Hepatocyte (in vitro differentiated cells): ENCODE data around the gene SP1. TPM values are rescaled to one million over a fixed set of nuclear protein-coding genes. Genes with fewer than 3 reads are reported as not detected.
"Not testable (repeated sequence)": the region's sequence is repeated elsewhere in the genome, so short reads cannot be mapped to it uniquely, and the experiment has no call there.

Experiments used
- DNase-seq: peaks from one replicate; pipeline ENCODE4 v3.0.0-alpha.2; 2016; ENCODE audit warnings: low spot score
- H2AFZ ChIP-seq: fragments of 200-600 bp; sonication (generic); 2 replicates; pipeline ENCODE4 v1.6.0; 2016; ENCODE audit warnings: antibody characterized with exemption, mild to moderate bottlenecking
- H3K27ac ChIP-seq: fragments of 200-600 bp; sonication (generic); 2 replicates; pipeline ENCODE4 v1.5.1; 2016; ENCODE audit warnings: mild to moderate bottlenecking
- H3K27me3 ChIP-seq: fragments of 200-600 bp; sonication (generic); 2 replicates; pipeline ENCODE4 v1.6.1; 2016
- H3K36me3 ChIP-seq: fragments of 200-600 bp; sonication (generic); replicated peaks from 2 replicates; pipeline ENCODE4 v1.5.1; 2016; ENCODE audit warnings: low read depth; ENCODE audit not compliant: insufficient read depth
- H3K4me1 ChIP-seq: fragments of 200-600 bp; sonication (generic); 2 replicates; pipeline ENCODE4 v1.5.1; 2016; ENCODE audit warnings: mild to moderate bottlenecking, moderate library complexity; ENCODE audit not compliant: insufficient read depth
- H3K4me2 ChIP-seq: fragments of 200-600 bp; sonication (generic); 2 replicates; pipeline ENCODE4 v1.6.0; 2016
- H3K4me3 ChIP-seq: fragments of 200-600 bp; sonication (generic); 2 replicates; pipeline ENCODE4 v1.5.1; 2016; ENCODE audit warnings: mild to moderate bottlenecking
- H3K79me2 ChIP-seq: fragments of 200-600 bp; sonication (generic); 2 replicates; pipeline ENCODE4 v1.6.0; 2017; ENCODE audit warnings: mild to moderate bottlenecking
- H3K9me2 ChIP-seq: fragments of 200-600 bp; sonication (generic); replicated peaks from 2 replicates; pipeline ENCODE4 v1.6.0; 2017; ENCODE audit warnings: mild to moderate bottlenecking; ENCODE audit not compliant: insufficient read depth
- H3K9me3 ChIP-seq: fragments of 200-600 bp; sonication (generic); 2 replicates; pipeline ENCODE4 v1.5.1; 2016; ENCODE audit warnings: low read depth, mild to moderate bottlenecking
- H4K20me1 ChIP-seq: fragments of 200-600 bp; sonication (generic); 2 replicates; pipeline ENCODE4 v1.6.0; 2016; ENCODE audit warnings: mild to moderate bottlenecking; ENCODE audit not compliant: insufficient read depth, poor library complexity, severe bottlenecking
- EZH2 ChIP-seq: fragments of 200-600 bp; sonication (generic); IDR thresholded peaks from 2 replicates; pipeline ENCODE4 v1.6.1; 2016; ENCODE audit warnings: antibody characterized with exemption, mild to moderate bottlenecking, borderline replicate concordance
- EZH2phosphoT487 ChIP-seq: fragments of 200-600 bp; sonication (generic); IDR thresholded peaks from one replicate; pipeline ENCODE4 v1.6.1; 2018; ENCODE audit warnings: antibody characterized with exemption, mild to moderate bottlenecking, low read depth, moderate library complexity; ENCODE audit not compliant: unreplicated experiment, severe bottlenecking
- WGBS: methylation state at CpG from one replicate; pipeline ENCODE4 v1.1.6; 2016; ENCODE audit warnings: low lambda C conversion rate; ENCODE audit errors: missing lambda C conversion rate; 5-methylcytosine and 5-hydroxymethylcytosine counted together
- polyA plus RNA-seq: library from polyadenylated mRNA; unstranded; fragments of >200 nt; fragmentation: Nextera tagmentation; extraction: Ambion mirVana; gene quantifications from 2 replicates; pipeline ENCODE4 v1.2.1, GENCODE V29; 2016
- total RNA-seq: library from RNA; depleted of rRNA; stranded (reverse); fragments of >200 nt; gene quantifications from 2 replicates; pipeline ENCODE4 v1.2.3, GENCODE V29; 2014
- TF ChIP-seq, protein P1 (sequence below): fragments of 200-600 bp; sonication (generic); IDR thresholded peaks from 2 replicates; pipeline ENCODE4 v1.5.1; 2016; ENCODE audit warnings: antibody characterized with exemption, mild to moderate bottlenecking; ENCODE audit not compliant: poor library complexity

Gene SP1
- total and polyA plus RNA-seq, 2 experiments from 2014 or later, result 12.8 to 48.0 TPM

DNA sequence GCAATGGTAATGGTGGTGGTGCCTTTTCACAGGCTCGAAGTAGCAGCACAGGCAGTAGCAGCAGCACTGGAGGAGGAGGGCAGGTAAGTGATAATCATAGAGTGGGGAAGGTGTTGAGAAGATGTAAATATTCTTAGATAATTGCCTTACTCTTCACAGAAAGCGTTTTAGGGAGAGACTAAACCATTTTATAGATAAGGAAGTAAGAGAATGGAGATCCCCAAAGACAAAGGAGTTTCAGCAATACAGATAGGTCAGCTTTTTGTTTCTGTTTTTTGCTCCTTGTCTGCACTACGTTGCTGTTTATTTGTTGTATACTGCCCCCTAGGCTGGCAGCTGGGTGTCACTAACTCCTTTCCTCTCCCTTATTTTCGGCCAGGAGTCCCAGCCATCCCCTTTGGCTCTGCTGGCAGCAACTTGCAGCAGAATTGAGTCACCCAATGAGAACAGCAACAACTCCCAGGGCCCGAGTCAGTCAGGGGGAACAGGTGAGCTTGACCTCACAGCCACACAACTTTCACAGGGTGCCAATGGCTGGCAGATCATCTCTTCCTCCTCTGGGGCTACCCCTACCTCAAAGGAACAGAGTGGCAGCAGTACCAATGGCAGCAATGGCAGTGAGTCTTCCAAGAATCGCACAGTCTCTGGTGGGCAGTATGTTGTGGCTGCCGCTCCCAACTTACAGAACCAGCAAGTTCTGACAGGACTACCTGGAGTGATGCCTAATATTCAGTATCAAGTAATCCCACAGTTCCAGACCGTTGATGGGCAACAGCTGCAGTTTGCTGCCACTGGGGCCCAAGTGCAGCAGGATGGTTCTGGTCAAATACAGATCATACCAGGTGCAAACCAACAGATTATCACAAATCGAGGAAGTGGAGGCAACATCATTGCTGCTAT, 2.0 kb downstream of the SP1 start:
- peaks cover 52% of the 10 kb centered on the region for H3K4me1 ChIP-seq
- H3K9me2 ChIP-seq, result no peaks in the 10 kb centered on the region
- peaks cover 60% of the 10 kb centered on the region for H3K79me2 ChIP-seq
- H3K36me3 ChIP-seq, result no peaks in the 10 kb centered on the region
- 59% methylated on average over 9 of the region's 9 CpGs for WGBS
- peak overlapping the region; percentile 96 for H3K27ac ChIP-seq
- no peaks in the 10 kb centered on the region for H3K27me3 ChIP-seq
- H3K4me2 ChIP-seq, result peak overlapping the region; percentile 89
- peaks cover 39% of the 10 kb centered on the region for H4K20me1 ChIP-seq
- H3K9me3 ChIP-seq, result no peaks in the 10 kb centered on the region
- no peak overlapping the region for H2AFZ ChIP-seq
- TF ChIP-seq EZH2phosphoT487, result no peak
- TF ChIP-seq, protein P1, sequence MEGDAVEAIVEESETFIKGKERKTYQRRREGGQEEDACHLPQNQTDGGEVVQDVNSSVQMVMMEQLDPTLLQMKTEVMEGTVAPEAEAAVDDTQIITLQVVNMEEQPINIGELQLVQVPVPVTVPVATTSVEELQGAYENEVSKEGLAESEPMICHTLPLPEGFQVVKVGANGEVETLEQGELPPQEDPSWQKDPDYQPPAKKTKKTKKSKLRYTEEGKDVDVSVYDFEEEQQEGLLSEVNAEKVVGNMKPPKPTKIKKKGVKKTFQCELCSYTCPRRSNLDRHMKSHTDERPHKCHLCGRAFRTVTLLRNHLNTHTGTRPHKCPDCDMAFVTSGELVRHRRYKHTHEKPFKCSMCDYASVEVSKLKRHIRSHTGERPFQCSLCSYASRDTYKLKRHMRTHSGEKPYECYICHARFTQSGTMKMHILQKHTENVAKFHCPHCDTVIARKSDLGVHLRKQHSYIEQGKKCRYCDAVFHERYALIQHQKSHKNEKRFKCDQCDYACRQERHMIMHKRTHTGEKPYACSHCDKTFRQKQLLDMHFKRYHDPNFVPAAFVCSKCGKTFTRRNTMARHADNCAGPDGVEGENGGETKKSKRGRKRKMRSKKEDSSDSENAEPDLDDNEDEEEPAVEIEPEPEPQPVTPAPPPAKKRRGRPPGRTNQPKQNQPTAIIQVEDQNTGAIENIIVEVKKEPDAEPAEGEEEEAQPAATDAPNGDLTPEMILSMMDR, result peak; percentile 34
- peak overlapping the region; percentile 16 for H3K4me3 ChIP-seq
- DNase-seq, result peak; percentile 54

DNA sequence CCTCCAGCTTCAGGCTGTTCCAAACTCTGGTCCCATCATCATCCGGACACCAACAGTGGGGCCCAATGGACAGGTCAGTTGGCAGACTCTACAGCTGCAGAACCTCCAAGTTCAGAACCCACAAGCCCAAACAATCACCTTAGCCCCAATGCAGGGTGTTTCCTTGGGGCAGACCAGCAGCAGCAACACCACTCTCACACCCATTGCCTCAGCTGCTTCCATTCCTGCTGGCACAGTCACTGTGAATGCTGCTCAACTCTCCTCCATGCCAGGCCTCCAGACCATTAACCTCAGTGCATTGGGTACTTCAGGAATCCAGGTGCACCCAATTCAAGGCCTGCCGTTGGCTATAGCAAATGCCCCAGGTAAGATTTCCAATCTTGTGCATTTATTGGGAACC, 3.3 kb downstream of the SP1 start:
- no peak overlapping the region for H3K4me3 ChIP-seq
- no peaks in the 10 kb centered on the region for H3K27me3 ChIP-seq
- peaks cover 63% of the 10 kb centered on the region for H3K4me1 ChIP-seq
- peak overlapping the region; percentile 89 for H3K4me2 ChIP-seq
- no peaks in the 10 kb centered on the region for H3K9me2 ChIP-seq
- peaks cover 47% of the 10 kb centered on the region for H4K20me1 ChIP-seq
- no peaks in the 10 kb centered on the region for H3K36me3 ChIP-seq
- TF ChIP-seq, protein P1, result no peak
- TF ChIP-seq EZH2 (no peak), EZH2phosphoT487 (no peak)
- DNase-seq, result no peak
- H2AFZ ChIP-seq, result no peak overlapping the region
- H3K9me3 ChIP-seq, result no peaks in the 10 kb centered on the region
- no peak overlapping the region for H3K27ac ChIP-seq
- 73% methylated on average over 2 of the region's 2 CpGs for WGBS
- peaks cover 73% of the 10 kb centered on the region for H3K79me2 ChIP-seq

DNA sequence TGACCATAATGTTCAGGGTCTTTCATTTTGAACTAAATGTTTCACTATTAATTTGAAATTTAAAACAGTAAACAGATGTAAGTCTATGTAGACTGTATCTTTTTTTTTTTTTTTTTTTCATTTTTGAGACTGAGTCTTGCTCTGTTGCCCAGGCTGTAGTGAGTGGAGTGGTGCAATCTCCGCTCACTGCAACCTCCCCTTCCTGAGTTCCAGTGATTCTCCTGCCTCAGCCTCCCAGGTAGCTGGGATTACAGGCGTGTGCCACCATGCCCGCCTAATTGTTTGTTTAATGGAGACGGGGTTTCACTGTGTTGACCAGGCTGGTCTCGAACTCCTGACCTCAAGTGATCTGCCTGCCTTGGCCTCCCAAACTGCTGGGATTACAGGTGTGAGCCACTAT, 6.4 kb downstream of the SP1 start:
- peaks cover 73% of the 10 kb centered on the region for H4K20me1 ChIP-seq
- not testable (repeated sequence) for H3K4me3 ChIP-seq, H3K27ac ChIP-seq, H3K9me2 ChIP-seq, H3K36me3 ChIP-seq, DNase-seq, H2AFZ ChIP-seq, H3K27me3 ChIP-seq, H3K9me3 ChIP-seq
- peak overlapping the region; percentile 89 for H3K4me2 ChIP-seq
- 98% methylated on average over 5 of the region's 5 CpGs for WGBS
- peaks cover 100% of the 10 kb centered on the region for H3K79me2 ChIP-seq
- H3K4me1 ChIP-seq, result peaks cover 76% of the 10 kb centered on the region

DNA sequence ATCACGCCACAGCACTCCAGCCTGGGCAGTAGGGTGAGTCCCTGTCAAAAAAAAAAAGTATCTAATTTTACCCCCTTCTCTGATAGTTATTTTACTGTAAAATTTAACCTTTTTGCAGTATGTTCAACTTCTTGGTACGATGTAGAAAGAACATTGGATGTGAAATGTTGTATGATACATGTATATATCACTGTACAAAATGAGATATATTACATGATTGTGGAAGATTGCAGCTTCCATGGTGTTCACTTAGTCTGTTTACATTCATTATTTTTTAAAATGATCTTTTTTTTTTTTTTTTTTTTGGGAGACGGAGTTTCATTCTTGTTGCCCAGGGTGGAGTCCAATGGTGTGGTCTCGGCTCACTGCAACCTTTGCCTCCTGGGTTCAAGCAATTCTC, 9.0 kb downstream of the SP1 start:
- peaks cover 97% of the 10 kb centered on the region for H3K79me2 ChIP-seq
- H3K4me3 ChIP-seq, result no peak overlapping the region
- H4K20me1 ChIP-seq, result peaks cover 59% of the 10 kb centered on the region
- peak overlapping the region; percentile 2 for H3K27ac ChIP-seq
- no peak for DNase-seq
- H2AFZ ChIP-seq, result no peak overlapping the region
- H3K27me3 ChIP-seq, result no peaks in the 10 kb centered on the region
- H3K9me2 ChIP-seq, result no peaks in the 10 kb centered on the region
- H3K4me2 ChIP-seq, result peak overlapping the region; percentile 89
- no peaks in the 10 kb centered on the region for H3K36me3 ChIP-seq
- TF ChIP-seq, protein P1, result no peak
- no peak for TF ChIP-seq EZH2phosphoT487
- no peak for TF ChIP-seq EZH2
- WGBS, result 93% methylated on average over 4 of the region's 4 CpGs
- H3K4me1 ChIP-seq, result peaks cover 51% of the 10 kb centered on the region
- H3K9me3 ChIP-seq, result no peaks in the 10 kb centered on the region
